ENCODE results near the gene DNAI4. TPM values are rescaled to one million over a fixed set of nuclear protein-coding genes. Genes with fewer than 3 reads are reported as not detected.
"Not testable (repeated sequence)": the region's sequence is repeated elsewhere in the genome, so short reads cannot be mapped to it uniquely, and the experiment has no call there.

Gene DNAI4
- total RNA-seq, 3 donors from 2014 or later, result 9.4 to 26.2 (median 24.3) TPM

DNA sequence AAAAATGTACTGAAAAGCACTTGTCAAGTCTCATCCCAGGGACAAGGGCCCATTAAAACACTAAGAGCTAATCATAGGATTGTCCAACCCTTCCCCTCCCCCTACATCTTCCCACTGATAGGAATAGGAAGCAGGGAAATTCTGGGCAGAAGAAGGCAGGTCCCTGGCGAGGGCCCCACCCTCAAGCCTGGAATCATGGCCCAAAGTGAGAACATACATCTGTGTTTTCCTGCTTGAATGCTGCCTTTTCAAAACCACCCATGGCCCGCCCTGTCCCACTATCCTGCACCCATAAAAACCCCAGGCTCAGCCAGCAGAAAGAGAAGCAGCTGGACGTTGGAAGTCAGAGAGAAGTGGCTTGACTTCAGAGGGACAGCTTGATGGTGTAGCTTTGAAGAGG lies 4.8 kb downstream of the DNAI4 start:
- DNase-seq (ENCODE audit: low spot score in 2 of 2), result no peak
- intact Hi-C loops (cut with DNase I; ENCODE audit: low total_unique reads), result no loop called here
- H3K27ac ChIP-seq, result no peak overlapping the region
- no peaks in the 10 kb centered on the region for H3K9me3 ChIP-seq
- H3K4me3 ChIP-seq, result no peak overlapping the region
- no peak for TF ChIP-seq POLR2AphosphoS5 (IDR thresholded peaks at IDR 0.05)
- TF ChIP-seq POLR2A (IDR thresholded peaks at IDR 0.05), result no peak
- TF ChIP-seq, protein P1, sequence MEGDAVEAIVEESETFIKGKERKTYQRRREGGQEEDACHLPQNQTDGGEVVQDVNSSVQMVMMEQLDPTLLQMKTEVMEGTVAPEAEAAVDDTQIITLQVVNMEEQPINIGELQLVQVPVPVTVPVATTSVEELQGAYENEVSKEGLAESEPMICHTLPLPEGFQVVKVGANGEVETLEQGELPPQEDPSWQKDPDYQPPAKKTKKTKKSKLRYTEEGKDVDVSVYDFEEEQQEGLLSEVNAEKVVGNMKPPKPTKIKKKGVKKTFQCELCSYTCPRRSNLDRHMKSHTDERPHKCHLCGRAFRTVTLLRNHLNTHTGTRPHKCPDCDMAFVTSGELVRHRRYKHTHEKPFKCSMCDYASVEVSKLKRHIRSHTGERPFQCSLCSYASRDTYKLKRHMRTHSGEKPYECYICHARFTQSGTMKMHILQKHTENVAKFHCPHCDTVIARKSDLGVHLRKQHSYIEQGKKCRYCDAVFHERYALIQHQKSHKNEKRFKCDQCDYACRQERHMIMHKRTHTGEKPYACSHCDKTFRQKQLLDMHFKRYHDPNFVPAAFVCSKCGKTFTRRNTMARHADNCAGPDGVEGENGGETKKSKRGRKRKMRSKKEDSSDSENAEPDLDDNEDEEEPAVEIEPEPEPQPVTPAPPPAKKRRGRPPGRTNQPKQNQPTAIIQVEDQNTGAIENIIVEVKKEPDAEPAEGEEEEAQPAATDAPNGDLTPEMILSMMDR (IDR thresholded peaks at IDR 0.05), result no peak
- no peaks in the 10 kb centered on the region for H3K36me3 ChIP-seq
- no peaks in the 10 kb centered on the region for H3K27me3 ChIP-seq
- H3K4me1 ChIP-seq, result no peaks in the 10 kb centered on the region

- no peak for DNase-seq (ENCODE audit: low spot score in 2 of 2)
- H3K4me1 ChIP-seq, result no peaks in the 10 kb centered on the region
- H3K36me3 ChIP-seq, result no peaks in the 10 kb centered on the region
- H3K27ac ChIP-seq, result no peak overlapping the region
- H3K9me3 ChIP-seq, result no peaks in the 10 kb centered on the region
- H3K27me3 ChIP-seq, result no peaks in the 10 kb centered on the region
- intact Hi-C loops (cut with DNase I; ENCODE audit: low total_unique reads), result no loop called here
- no peak overlapping the region for H3K4me3 ChIP-seq
- TF ChIP-seq, protein P1 (IDR thresholded peaks at IDR 0.05), result no peak
- no peak for TF ChIP-seq POLR2AphosphoS5 (IDR thresholded peaks at IDR 0.05)
- no peak for TF ChIP-seq POLR2A (IDR thresholded peaks at IDR 0.05)
Measured at GRCh38 chr1:66919063-66919462, 5.6 kb downstream of the DNAI4 start.

GRCh38 chr1:66917476-66917875 lies 7.2 kb downstream of the DNAI4 start:
- Histone ChIP-seq H3K36me3 (no peaks in the 10 kb centered on the region), H3K27me3 (no peaks in the 10 kb centered on the region), H3K4me1 (no peaks in the 10 kb centered on the region), H3K9me3 (no peaks in the 10 kb centered on the region), H3K4me3 (no peak overlapping the region), H3K27ac (no peak overlapping the region)
- intact Hi-C loops (cut with DNase I; ENCODE audit: low total_unique reads), result no loop called here
- DNase-seq (ENCODE audit: low spot score in 2 of 2), result no peak
- TF ChIP-seq, protein P1 (IDR thresholded peaks at IDR 0.05), result no peak
- TF ChIP-seq POLR2A (IDR thresholded peaks at IDR 0.05) (no peak), POLR2AphosphoS5 (IDR thresholded peaks at IDR 0.05) (no peak)

DNA sequence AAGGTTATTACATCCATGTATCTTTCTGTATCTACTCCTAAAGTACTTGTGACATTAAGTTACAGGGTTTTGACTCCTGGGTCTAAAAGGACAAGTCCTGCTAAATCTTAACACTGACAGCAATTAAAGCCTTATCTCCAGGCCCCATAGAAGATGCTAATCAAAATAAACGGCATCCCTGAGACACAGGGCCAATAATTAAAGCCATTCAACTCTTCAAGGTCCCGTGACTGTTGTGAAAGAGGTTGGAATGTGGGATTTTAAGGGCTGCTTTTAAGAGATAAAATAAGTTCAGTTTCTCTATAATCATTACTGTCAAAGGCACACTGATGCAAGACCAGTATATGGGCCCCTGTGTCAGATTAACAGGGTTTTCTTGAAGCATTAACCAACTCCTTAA lies 8.3 kb downstream of the DNAI4 start:
- Histone ChIP-seq H3K36me3 (no peaks in the 10 kb centered on the region), H3K9me3 (no peaks in the 10 kb centered on the region), H3K4me3 (no peak overlapping the region), H3K4me1 (no peaks in the 10 kb centered on the region), H3K27me3 (no peaks in the 10 kb centered on the region), H3K27ac (no peak overlapping the region)
- no peak for DNase-seq (ENCODE audit: low spot score in 2 of 2)
- TF ChIP-seq, protein P1 (IDR thresholded peaks at IDR 0.05), result no peak
- no peak for TF ChIP-seq POLR2A (IDR thresholded peaks at IDR 0.05)
- TF ChIP-seq POLR2AphosphoS5 (IDR thresholded peaks at IDR 0.05), result no peak
- intact Hi-C loops (cut with DNase I; ENCODE audit: low total_unique reads), result no loop called here

GRCh38 chr1:66915203-66915602 lies 9.5 kb downstream of the DNAI4 start:
- H3K4me1 ChIP-seq; H3K4me3 ChIP-seq; DNase-seq (ENCODE audit: low spot score in 2 of 2); H3K36me3 ChIP-seq; intact Hi-C loops (cut with DNase I; ENCODE audit: low total_unique reads); H3K27me3 ChIP-seq; H3K9me3 ChIP-seq; H3K27ac ChIP-seq: not testable (repeated sequence)

- Histone ChIP-seq H3K27me3 (no peaks in the 10 kb centered on the region), H3K4me1 (no peaks in the 10 kb centered on the region), H3K36me3 (no peaks in the 10 kb centered on the region), H3K4me3 (no peak overlapping the region), H3K27ac (no peak overlapping the region), H3K9me3 (no peaks in the 10 kb centered on the region)
- TF ChIP-seq, protein P1 (IDR thresholded peaks at IDR 0.05), result no peak
- TF ChIP-seq POLR2AphosphoS5 (IDR thresholded peaks at IDR 0.05), result no peak
- TF ChIP-seq POLR2A (IDR thresholded peaks at IDR 0.05), result no peak
- intact Hi-C loops (cut with DNase I; ENCODE audit: low total_unique reads), result no loop called here
- DNase-seq (ENCODE audit: low spot score in 2 of 2), result no peak
Measured at GRCh38 chr1:66893712-66894111, 30.9 kb downstream of the DNAI4 start.
